Esophagus (tissue), 2 donors: ENCODE measurements around the gene DNAJB9. TPM values are rescaled to one million over a fixed set of nuclear protein-coding genes. Genes with fewer than 3 reads are reported as not detected.

ENCODE experiments used
- H3K27ac ChIP-seq, 2 donors: one replicate each; pipeline ENCODE4 v1.5.1; 2013; ENCODE audit warnings: low read depth in 2 of 2, mild to moderate bottlenecking in 2 of 2, inconsistent platforms in 1 of 2, low read length in 1 of 2, moderate library complexity in 1 of 2
- H3K27me3 ChIP-seq, 2 donors: one replicate each; pipeline ENCODE4 v1.6.1; 2013; ENCODE audit warnings: low read length in 2 of 2, control low read depth in 1 of 2, mild to moderate bottlenecking in 1 of 2; ENCODE audit not compliant: insufficient read depth in 2 of 2, control insufficient read depth in 1 of 2
- H3K36me3 ChIP-seq, 2 donors: one replicate each; pipeline ENCODE4 v1.6.1; 2013; ENCODE audit warnings: low read length in 1 of 2; ENCODE audit not compliant: control insufficient read depth in 2 of 2, insufficient read depth in 2 of 2
- H3K4me1 ChIP-seq, 2 donors: one replicate each; pipeline ENCODE4 v1.6.1; 2013; ENCODE audit warnings: low read length in 1 of 2; ENCODE audit not compliant: control insufficient read depth in 2 of 2, insufficient read depth in 2 of 2
- H3K4me3 ChIP-seq, 2 donors: one replicate each; pipeline ENCODE4 v1.5.1; 2013; ENCODE audit warnings: low read length in 2 of 2, mild to moderate bottlenecking in 2 of 2, low read depth in 1 of 2, moderate library complexity in 1 of 2
- H3K9me3 ChIP-seq, 2 donors: one replicate each; pipeline ENCODE4 v1.6.1; 2013; ENCODE audit warnings: mild to moderate bottlenecking in 2 of 2, low read depth in 1 of 2, low read length in 1 of 2, moderate library complexity in 1 of 2; ENCODE audit not compliant: control insufficient read depth in 2 of 2, insufficient read depth in 1 of 2
- WGBS, 2 donors: extraction: QIAGEN DNeasy Blood & Tissue Kit; methylation state at CpG; one replicate each; pipeline ENCODE4 v1.1.7; 2013; 5-methylcytosine and 5-hydroxymethylcytosine counted together
- polyA plus RNA-seq, 2 donors: library from polyadenylated mRNA; stranded (reverse); fragments of 200-250 nt; gene quantifications; one replicate each; pipeline ENCODE4 v1.2.3, GENCODE V29; 2013
- donor health status: healthy with polysubstance abuse.
- donor health status: Bipolar disorder and iron deficiency.

Gene DNAJB9
- polyA plus RNA-seq, 2 donors, result 3.6 to 5.5 TPM

- H3K4me1 ChIP-seq, result no peaks in the 10 kb centered on the region
- no peaks in the 10 kb centered on the region for H3K27me3 ChIP-seq
- no peaks in the 10 kb centered on the region for H3K9me3 ChIP-seq
- WGBS, 2 donors, result 52 to 62% methylated on average over 6 of the region's 6 CpGs
- H3K27ac ChIP-seq, result no peak overlapping the region
- no peaks in the 10 kb centered on the region for H3K36me3 ChIP-seq
- H3K4me3 ChIP-seq, result no peak overlapping the region
Measured at GRCh38 chr7:108598914-108599580, 29.4 kb downstream of the DNAJB9 start.

- 54 to 57% methylated on average over 1 of the region's 1 CpG for WGBS, 2 donors
- H3K4me3 ChIP-seq, result no peak overlapping the region
Measured at GRCh38 chr7:108600399-108600798, 30.7 kb downstream of the DNAJB9 start.

GRCh38 chr7:108603656-108604306, 34.1 kb downstream of the DNAJB9 start:
- Histone ChIP-seq H3K36me3 (no peaks in the 10 kb centered on the region), H3K4me1 (no peaks in the 10 kb centered on the region), H3K27ac (no peak overlapping the region), H3K4me3 (no peak overlapping the region), H3K9me3 (no peaks in the 10 kb centered on the region), H3K27me3 (no peaks in the 10 kb centered on the region)
- WGBS, 2 donors, result 71 to 78% methylated on average over 8 of the region's 8 CpGs

More at GRCh38 chr7:108600399-108600798, 30.7 kb downstream of the DNAJB9 start:
- no peaks in the 10 kb centered on the region for H3K36me3 ChIP-seq
- no peak overlapping the region for H3K27ac ChIP-seq
- no peaks in the 10 kb centered on the region for H3K9me3 ChIP-seq
- no peaks in the 10 kb centered on the region for H3K27me3 ChIP-seq
- no peaks in the 10 kb centered on the region for H3K4me1 ChIP-seq

GRCh38 chr7:108604307-108605077, 34.8 kb downstream of the DNAJB9 start:
- Histone ChIP-seq H3K36me3 (no peaks in the 10 kb centered on the region), H3K27me3 (no peaks in the 10 kb centered on the region), H3K4me3 (no peak overlapping the region), H3K27ac (no peak overlapping the region), H3K4me1 (no peaks in the 10 kb centered on the region), H3K9me3 (no peaks in the 10 kb centered on the region)
- WGBS, 2 donors, result 85 to 88% methylated on average over 11 of the region's 11 CpGs

- WGBS, 2 donors, result 57% methylated on average over 7 of the region's 7 CpGs
Measured at GRCh38 chr7:108605559-108606201, 36.0 kb downstream of the DNAJB9 start.

GRCh38 chr7:108609643-108610042, 40.0 kb downstream of the DNAJB9 start:
- Histone ChIP-seq H3K4me3 (no peak overlapping the region), H3K27ac (no peak overlapping the region), H3K9me3 (no peaks in the 10 kb centered on the region), H3K27me3 (no peaks in the 10 kb centered on the region), H3K4me1 (no peaks in the 10 kb centered on the region), H3K36me3 (no peaks in the 10 kb centered on the region)
- WGBS, 2 donors, result 79 to 82% methylated on average over 2 of the region's 2 CpGs

More at GRCh38 chr7:108605559-108606201, 36.0 kb downstream of the DNAJB9 start:
- no peaks in the 10 kb centered on the region for H3K9me3 ChIP-seq
- H3K27ac ChIP-seq, result no peak overlapping the region
- H3K4me1 ChIP-seq, result no peaks in the 10 kb centered on the region
- no peak overlapping the region for H3K4me3 ChIP-seq
- no peaks in the 10 kb centered on the region for H3K27me3 ChIP-seq
- H3K36me3 ChIP-seq, result no peaks in the 10 kb centered on the region

- H3K4me3 ChIP-seq, result no peak overlapping the region
- no peak overlapping the region for H3K27ac ChIP-seq
- WGBS, 2 donors, result 50 to 58% methylated on average over 4 of the region's 4 CpGs
- H3K4me1 ChIP-seq, result no peaks in the 10 kb centered on the region
- H3K27me3 ChIP-seq, result no peaks in the 10 kb centered on the region
- H3K36me3 ChIP-seq, result no peaks in the 10 kb centered on the region
- no peaks in the 10 kb centered on the region for H3K9me3 ChIP-seq
Measured at GRCh38 chr7:108611268-108611667, 41.6 kb downstream of the DNAJB9 start.

- 20 to 21% methylated on average over 5 of the region's 5 CpGs for WGBS, 2 donors
- Histone ChIP-seq H3K36me3 (no peaks in the 10 kb centered on the region), H3K9me3 (no peaks in the 10 kb centered on the region), H3K27ac (no peak overlapping the region), H3K27me3 (no peaks in the 10 kb centered on the region), H3K4me3 (no peak overlapping the region), H3K4me1 (no peaks in the 10 kb centered on the region)
Measured at GRCh38 chr7:108613147-108613948, 43.7 kb downstream of the DNAJB9 start.

- Histone ChIP-seq H3K4me3 (no peak overlapping the region), H3K4me1 (no peaks in the 10 kb centered on the region), H3K27ac (no peak overlapping the region), H3K9me3 (no peaks in the 10 kb centered on the region), H3K27me3 (no peaks in the 10 kb centered on the region), H3K36me3 (no peaks in the 10 kb centered on the region)
- WGBS, 2 donors, result 86 to 88% methylated on average over 4 of the region's 4 CpGs
Measured at GRCh38 chr7:108613949-108614381, 44.3 kb downstream of the DNAJB9 start.
